Activated CD8-positive, alpha-beta memory T cell treated with anti-CD3 and anti-CD28 coated beads, Interleukin-2, amount 50 U/mL, for 4 hours (primary cell): ENCODE measurements around the gene ZNF576.
"Not testable (repeated sequence)": the region's sequence is repeated elsewhere in the genome, so short reads cannot be mapped to it uniquely, and the experiment has no call there.

ENCODE experiments used
- DNase-seq: peaks from one replicate; pipeline ENCODE4 v3.0.0-alpha.2; 2020

The ZNF576 gene

DNA sequence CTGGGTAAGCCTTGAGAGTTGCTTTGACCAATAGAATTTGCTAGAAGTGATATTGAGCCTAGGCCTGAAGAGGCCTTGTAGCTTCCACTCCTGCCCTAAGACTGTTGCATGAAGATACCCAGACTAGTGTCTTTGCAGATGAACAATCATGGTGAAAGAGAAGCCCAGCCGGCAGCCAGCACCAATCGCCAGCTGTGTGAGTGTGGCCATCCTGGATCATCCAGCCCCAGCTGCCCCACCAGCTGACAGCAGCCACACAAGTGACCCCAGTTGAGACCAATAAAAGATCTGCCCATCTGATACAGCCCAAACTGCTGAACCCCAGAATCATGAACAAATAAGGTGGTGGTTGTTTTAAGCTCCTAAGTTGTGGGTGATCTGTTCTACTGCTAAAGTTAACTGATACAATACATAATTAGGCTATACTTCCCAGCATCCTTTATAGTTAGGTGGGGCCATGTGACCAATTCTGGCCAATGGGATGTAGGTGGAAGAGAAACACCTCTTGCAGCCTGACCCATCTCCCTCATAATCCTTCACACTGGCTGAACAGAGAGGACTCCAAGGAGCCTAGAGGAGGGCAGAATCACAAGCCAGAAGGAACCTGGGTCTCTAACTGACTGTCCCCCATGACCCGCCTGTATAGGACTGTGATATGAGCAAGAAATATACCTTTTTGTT is 32.4 kb downstream of the ZNF576 start:
- DNase-seq: no peak

DNA sequence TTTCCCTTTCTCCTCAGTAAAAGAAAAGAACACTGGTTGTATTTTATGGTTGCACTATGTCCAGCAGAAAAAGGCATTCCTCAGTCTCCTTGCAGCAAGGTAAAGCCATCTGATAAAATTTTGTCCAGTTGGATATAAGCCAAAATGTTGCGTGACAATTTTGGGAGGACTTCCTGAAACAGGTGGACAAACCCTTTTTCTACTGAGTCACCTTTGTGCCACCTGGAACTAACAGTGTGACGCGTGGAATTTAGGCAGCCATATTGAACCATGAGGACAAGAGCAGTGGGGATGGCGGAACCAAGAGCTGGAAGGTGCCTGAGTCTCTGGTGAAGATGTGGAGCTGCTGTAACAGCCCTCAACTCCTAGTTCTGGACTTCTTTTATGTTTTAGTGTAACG is 35.1 kb downstream of the ZNF576 start:
- no peak for DNase-seq

DNA sequence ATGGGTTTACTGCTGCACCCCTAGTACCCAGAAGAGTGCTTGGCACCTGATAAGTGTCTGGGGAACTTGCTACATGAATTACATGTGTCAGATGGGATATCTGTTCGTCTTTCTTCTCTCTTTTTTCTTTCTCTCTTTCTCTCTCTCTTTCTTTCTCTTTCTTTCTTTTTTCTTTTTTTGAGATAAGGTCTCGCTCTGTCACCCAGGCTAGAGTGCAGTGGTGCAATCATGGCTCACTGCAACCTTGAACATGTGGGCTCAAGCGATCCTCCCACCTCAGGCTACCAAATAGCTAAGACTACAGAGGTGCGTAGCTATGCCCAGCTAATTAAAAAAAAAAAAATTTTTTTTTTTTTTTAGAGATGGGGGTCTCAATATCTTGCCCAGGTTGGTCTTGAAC is 37.1 kb downstream of the ZNF576 start:
- no peak for DNase-seq

DNA sequence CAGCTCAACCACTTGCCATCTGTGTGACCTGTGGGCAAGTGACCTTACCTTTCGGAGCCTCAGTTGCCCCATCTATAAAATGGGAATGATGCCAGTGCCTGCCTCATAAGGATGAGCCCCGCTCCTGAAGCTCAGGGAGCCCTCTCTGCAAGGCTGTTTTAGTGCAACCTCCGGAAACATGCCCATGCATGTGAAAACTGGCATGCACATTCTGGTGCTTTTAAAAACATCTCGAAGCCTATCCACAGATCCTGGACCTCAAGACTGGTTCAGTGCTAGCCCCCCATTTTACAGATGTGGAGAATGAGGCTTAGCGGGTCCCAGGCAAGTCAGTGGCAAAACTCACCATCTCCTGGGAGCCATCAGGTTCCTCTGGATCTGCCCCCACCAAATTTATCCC is 37.7 kb downstream of the ZNF576 start:
- DNase-seq: no peak

DNA sequence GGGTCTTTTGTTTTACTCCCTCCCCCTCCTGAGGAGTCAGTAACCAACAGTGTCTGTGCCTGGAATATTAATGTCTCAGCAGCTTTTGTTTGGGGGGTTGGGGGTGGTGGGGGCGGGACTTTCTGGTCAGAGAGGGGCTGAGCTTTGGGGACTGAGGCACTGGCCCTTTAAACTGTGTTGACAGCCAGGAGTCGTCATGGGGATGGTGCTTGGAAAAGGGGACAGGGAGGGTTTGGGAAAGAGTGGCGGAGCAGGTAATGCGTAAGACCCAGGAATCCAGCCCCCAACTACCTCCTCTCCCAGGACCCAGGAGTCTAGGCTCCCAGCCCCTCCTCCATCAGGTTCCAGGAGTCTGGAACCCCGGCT is 38.1 kb downstream of the ZNF576 start:
- DNase-seq: no peak

DNA sequence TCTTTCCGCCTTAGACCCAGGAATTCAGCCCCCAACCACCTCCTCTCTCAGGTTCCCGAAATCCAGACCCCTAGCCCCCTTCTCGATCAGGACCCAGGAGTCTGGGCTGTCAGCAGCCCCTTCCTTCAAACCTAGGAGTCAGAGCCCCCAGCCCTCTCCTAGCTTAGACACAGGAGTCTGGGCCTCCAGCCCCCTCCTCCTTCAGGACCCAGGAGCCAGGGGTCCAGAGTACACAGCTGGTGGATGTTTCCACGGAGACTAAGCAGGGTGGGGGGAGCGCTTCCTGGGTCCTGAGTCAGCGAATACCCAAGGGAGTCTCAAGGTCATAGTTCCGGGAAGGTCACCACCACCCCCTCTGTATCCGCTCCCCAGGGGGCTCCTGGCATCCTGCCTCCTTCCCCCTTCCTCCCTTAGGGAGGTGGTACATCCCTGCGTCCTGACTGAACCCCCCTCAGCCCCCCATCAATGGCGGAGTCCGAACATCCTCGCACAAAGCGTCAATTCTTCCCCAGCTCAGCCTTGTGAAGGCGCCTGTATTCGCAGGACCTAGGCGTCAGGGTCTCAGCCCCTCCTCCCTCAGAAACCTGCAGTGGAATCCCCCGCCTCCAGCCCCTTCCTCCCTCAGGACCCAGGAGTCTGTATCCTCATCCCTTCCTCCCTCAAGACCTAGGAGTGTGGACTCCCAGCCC is 38.6 kb downstream of the ZNF576 start:
- DNase-seq: no peak

DNA sequence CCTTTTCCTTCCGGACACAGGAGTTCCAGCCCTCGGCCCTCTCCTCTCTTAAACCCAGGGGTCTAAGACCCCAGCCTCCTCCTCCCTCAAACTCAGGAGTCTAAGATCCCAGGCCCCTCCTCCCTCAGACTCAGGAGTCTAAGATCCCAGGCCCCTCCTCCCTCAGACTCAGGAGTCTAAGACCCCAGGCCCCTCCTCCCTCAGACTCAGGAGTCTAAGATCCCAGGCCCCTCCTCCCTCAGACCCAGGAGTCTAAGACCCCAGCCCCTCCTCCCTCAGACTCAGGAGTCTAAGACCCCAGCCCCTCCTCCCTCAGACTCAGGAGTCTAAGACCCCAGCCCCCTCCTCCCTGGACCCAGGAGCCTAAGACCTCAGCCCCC is 39.2 kb downstream of the ZNF576 start:
- not testable (repeated sequence) for DNase-seq

DNA sequence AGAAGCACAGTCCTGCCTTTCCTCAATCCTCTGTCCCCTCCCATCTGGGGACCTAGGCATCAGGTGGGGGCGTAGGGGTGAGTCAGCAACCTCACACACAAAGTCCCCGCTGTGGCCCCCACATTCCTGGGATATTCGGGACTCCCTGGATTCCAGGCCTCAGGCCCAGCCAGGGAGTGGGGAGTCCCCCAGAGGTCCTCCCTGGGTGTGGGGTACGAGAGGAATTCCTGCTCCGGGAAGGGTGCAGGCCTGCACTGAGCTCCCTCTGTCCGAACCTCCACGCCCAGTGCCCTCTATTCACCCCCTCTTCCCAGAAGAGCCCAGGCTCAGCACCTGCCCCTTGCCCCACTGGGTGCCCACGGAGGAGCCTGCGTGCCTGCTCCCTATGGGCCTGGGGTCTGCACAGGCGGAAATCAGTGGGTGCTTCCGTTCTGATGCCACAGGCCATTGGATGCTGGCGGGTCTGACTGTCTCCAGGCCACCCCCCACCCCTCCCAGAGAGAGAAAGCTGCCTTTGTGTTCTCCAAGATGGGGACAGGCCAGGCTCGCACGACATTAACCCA is 39.8 kb downstream of the ZNF576 start:
- no peak for DNase-seq

DNA sequence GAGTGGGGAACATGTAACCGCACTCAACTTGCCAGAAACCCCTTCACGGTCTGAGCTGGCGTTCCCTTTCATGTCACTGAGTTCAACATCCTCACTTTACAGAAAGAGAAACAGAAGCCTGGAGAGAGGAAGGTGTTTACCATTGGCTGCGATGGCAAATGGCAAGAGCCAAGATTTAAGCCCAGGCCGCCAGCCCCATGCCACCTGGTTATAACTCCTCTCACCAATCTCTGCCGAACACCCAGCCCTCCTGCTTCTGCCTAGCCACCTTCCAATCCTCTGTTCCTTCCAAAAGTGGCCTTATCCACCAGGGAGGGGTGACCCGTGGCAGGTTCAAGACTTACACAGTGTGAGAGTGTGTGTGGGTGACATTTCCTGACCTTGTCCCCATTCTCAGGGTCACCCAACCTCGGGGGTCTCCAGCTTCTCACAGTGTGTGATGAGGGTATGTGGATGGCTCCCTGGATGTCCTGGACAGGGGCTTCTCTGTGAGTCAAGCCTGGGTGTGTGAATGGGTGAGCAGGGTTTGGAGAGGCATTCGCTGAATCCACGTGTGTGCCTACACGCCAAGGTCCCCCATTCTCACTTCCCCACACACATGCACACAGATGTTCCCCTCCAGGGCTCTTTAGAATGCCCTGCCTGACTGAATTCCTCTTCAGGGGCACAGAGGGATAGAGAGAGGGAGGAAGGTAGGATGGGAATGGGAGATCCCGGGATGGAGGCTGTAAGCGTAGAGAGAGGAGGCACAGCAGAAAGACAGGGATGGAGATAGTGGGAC is 42.0 kb downstream of the ZNF576 start:
- DNase-seq: no peak

DNA sequence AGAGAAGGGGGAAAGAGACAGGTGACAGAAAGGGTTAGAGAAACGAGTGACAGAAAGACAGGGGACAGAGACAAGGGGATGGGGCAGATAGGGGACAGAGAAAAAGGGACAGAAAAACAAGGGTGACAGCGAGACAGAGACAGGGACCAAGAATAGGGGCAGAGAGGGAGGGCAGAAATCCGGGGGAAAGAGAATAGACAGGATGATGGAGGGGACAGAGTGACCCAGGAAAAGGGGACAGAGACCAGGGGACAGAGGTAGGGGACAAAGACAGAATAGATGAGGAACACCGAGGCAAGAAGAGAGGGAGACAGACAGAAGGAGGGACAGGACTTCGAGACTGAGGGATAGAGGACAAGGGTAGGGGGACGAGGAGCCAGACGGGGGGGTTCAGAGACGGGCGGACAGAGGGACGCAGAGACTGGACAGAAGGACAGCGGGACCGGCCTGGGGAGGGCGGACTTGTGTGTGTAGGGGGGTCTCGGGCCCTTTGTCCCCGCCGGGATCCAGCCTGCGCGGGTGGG is 42.7 kb downstream of the ZNF576 start:
- no peak for DNase-seq

DNA sequence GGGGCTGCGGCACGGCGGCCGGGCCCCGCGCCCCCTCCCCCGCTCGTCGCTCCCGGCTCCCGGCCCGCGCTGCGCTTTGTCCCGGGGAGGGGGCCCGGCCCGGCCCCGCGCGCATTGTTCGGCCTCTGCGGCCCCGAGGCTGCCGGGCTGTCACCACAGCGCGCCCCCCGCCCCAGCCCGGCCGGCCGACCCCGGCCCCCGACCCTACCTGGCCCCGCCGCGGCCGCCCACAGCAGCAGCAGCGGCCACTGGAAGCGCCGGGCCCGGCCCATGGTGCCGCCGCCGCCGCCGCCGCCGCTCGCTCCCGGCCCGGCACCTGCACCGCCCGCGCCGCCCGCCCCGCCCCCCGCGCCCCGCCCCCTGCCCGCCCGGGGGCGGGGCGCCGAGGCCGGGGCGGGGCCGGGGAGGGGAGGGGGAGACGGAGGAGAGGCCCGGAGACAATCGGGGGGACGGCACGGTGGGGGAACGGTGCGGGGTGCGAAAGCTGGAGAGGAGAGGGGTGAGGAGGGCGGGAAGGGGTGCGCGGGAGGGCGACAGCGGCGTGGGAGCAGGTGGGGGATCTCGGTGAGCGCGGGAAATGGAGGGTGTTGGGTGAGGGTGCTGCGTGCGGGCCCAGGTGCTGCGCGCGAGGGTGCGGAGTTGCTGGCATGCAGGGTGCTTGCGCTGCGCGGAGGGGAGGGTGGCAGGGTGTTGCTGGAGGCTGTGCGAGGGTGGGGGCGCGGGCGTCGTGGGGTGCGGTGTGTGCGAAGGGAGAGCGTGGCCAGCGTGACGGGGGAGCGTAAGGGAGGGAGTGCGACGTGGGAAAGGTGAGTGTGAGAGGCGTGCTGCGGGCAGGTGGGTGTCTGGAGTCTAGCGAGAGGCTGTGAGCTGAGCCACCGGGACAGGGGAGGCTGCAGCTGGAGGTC is 43.4 kb downstream of the ZNF576 start, which contains the start of gene CADM4:
Gene CADM4, minus strand, starts transcription at position 332 of the 905 bp plus-strand sequence. Its CDS starts 60 bp downstream, at position 272.
- peak; percentile 49 for DNase-seq

DNA sequence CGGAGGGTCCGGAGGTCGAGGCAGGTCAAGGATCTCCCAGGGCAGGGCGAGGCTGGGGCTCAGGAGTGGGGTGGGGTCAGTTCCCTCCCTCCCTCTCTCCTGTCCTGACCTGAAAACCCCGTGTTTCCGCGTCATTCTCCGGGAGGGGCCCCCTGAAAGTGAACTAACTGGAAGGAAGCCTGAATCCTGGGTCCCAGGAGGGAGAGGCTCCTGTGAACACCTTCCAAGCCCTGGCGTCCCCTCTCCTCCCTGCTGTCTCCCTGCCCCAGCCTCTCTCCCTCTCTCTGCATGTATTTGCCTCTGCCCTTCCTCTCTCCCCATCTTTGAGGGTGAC is 44.0 kb downstream of the ZNF576 start:
- DNase-seq: no peak

DNA sequence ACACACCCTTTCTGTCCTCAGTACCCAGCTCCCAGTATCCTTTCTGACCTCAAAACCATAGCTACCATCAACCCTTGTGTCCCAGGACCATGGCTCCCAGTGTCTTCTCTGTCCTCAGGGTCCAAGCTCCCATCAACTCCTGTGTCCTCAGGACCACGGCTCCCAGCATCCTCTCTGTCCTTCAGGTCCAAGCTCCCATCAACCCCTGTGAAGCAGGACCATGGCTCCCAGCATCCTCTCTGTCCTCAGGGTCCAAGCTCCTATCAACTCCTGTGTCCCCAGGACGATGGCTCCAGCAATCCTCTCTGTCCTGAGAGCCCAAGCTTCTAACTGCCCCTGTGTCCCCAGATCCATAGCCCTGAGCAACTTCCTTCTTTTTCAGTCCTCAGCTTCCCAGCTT is 44.9 kb downstream of the ZNF576 start:
- DNase-seq: no peak

DNA sequence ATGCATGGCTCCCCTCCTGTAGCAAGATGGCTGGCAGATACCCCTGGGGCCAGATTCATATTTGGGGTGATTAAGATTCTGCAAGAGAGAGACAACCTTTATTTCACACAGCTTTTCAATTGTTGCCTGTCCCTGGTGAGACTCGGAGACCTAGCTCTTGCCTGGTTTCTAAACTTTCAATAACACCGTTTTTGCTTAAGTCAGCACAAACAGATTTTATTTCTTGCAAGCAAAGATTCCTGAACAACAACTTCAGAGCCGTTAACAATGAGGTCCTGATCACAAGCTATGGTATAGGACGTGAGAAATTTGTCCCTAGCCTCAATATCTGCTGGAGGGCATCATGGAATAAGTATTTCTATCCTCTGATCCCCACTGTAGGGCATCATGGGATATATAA is 46.1 kb downstream of the ZNF576 start:
- no peak for DNase-seq

DNA sequence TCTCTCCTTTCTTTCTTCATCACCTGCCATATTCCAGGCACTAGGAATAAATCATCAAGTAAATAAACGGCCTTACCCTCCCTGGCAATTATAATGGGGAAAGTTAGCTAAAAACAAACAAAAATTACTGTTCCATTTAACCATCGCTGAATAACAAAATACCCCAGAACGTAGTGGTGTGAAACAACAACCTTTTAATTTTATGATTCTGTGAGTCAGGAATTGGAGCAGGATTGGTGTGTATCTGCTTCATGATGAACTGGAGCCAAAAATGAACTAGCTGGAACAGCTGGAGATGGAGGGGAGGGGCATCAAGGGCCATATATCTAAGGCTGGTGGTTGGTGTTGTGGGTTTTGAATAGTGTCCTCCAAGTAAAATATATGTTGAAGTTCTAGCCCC is 46.9 kb downstream of the ZNF576 start:
- no peak for DNase-seq

DNA sequence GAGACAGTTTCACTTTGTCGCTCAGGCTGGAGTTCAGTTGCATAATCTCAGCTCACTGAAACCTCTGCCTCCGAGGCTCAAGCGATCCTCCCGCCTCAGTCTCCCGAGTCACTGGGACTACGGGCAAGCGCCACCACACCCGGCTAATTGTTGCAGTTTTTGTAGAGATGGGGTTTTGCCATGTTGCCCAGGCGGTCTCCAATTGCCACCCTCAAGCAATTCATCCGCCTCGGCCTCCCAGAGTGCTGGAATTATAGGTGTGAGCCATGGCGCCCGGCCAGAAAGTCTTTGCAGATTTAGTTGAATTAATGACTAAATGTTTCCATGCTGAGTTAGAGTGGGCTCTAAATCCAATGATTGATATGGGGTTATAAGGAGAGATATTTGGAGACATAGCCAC is 47.8 kb downstream of the ZNF576 start:
- DNase-seq: no peak

DNA sequence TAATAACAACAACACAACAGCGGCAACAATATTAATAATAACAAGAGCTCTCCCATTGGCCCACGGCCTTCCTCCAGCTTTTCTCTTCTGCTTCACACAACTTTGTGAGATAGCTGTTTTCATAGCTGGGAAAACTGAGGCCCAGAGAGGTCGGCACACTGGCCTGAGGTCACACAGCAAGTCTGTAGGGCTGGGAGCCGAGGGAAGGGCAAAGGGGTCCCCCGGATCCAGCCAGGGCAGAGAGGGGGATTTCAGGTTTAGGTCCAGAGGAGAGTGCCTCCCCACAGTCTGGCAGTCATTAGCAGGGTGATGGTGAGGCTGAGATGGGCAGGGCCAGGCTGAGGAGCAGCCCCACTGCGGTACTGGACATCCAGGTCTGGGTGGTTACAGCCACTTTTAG is 52.2 kb downstream of the ZNF576 start:
- DNase-seq: no peak

DNA sequence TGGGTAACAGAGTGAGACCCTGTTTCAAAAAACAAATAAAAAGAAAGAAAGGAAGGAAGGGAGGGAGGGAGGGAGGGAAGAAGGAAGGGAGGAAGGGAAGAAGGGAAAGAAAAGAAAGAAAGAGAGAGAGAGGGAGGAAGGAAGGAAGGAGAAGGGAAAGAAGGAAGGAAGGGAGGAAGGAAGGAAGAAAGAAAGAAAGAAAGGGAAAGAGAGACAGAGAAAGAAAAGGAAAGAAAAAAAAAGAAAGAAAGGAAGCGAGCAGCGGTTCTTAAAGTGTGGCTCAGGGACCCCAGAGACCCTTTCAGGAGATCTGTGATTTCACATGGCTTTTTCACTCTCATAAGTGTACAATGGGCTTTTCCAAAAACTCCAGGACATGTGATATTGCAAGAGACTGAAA is 53.1 kb downstream of the ZNF576 start:
- DNase-seq: no peak

DNA sequence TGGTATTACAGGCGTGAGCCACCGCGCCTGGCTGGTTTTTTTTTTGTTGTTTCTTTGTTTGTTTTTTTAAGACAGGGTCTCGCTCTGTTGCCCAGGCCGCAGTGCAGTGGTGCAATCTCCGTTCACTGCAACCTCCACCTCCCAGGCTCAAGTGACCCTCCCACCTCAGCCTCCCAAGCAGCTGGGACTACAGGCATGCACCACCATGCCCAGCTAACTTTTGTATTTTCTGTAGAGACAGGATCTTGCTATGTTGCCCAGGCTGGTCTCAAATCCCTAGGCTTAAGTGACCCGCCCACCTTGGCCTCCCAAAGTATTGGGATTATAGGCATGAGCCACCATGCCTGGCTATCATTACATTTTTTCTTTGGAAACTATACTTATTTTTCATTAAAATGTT is 53.9 kb downstream of the ZNF576 start:
- DNase-seq: not testable (repeated sequence)
